Lower leg skin (tissue), 4 donors: ENCODE results near the gene SNF8. TPM values are rescaled to one million over a fixed set of nuclear protein-coding genes. Genes with fewer than 3 reads are reported as not detected.

Source experiments
- DNase-seq, 2 donors: peaks; one replicate each; pipeline ENCODE4 v3.0.0-alpha.2; 2019; ENCODE audit warnings: low spot score in 2 of 2
- H3K4me3 ChIP-seq: fragments of 200-600 bp; sonication (generic); 2 replicates; pipeline ENCODE4 v1.5.1; 2017; ENCODE audit warnings: mild to moderate bottlenecking, low read depth; ENCODE audit not compliant: poor library complexity, severe bottlenecking
- CTCF ChIP-seq, 3 donors: fragments of 450-650 bp; IDR thresholded peaks; one replicate each; pipeline ENCODE4 v1.5.1; 2016; ENCODE audit warnings: antibody characterized with exemption in 3 of 3, mild to moderate bottlenecking in 3 of 3, moderate library complexity in 2 of 3
- POLR2A ChIP-seq, 2 donors: fragments of 450-650 bp; IDR thresholded peaks; one replicate each; pipeline ENCODE4 v1.6.1; 2016 to 2017; ENCODE audit warnings: antibody characterized with exemption in 2 of 2, mild to moderate bottlenecking in 1 of 2, moderate library complexity in 1 of 2
- WGBS, 2 donors: methylation state at CpG; one replicate each; pipeline ENCODE4 v1.1.5; 2018; 5-methylcytosine and 5-hydroxymethylcytosine counted together
- intact Hi-C: fragments of 100-400 bp; cut with DNase I; formaldehyde crosslinking; loops from one replicate; pipeline ENCODE4 v1.15.0; 2023; ENCODE audit warnings: low total_unique reads
- total RNA-seq, 4 donors: library from RNA; depleted of rRNA; stranded (reverse); fragments of >200 nt; gene quantifications; one replicate each; pipeline ENCODE4 v1.1.0, GENCODE V29; 2016

Gene SNF8
- total RNA-seq, 4 donors from 2014 or later = 45.5 to 88.7 (median 80.3) TPM

GRCh38 chr17:48892940-48893645, 51.5 kb downstream of the SNF8 start:
- WGBS, 2 donors = 1 to 2% methylated on average over 24 of the region's 24 CpGs
- TF ChIP-seq CTCF (IDR thresholded peaks at IDR 0.05) (no peak), POLR2A (IDR thresholded peaks at IDR 0.05) (no peak)
- peak overlapping the region; percentile 58 for H3K4me3 ChIP-seq
- intact Hi-C loops = no loop called here
- no peak for DNase-seq

- 92 to 93% methylated on average over 2 of the region's 2 CpGs for WGBS, 2 donors
- no peak for DNase-seq
Measured at GRCh38 chr17:48890086-48890485, 54.6 kb downstream of the SNF8 start.

GRCh38 chr17:48883171-48883570, 61.5 kb downstream of the SNF8 start:
- no peak overlapping the region for H3K4me3 ChIP-seq
- WGBS, 2 donors = 64 to 65% methylated on average over 10 of the region's 10 CpGs
- TF ChIP-seq CTCF (IDR thresholded peaks at IDR 0.05) (no peak), POLR2A (IDR thresholded peaks at IDR 0.05) (no peak)
- intact Hi-C loops = loop anchor here (5.0 kb wide), 2 partner anchors 66 to 166 kb away; partner anchors contain the start of gene TTLL6
- no peak for DNase-seq

More at GRCh38 chr17:48890086-48890485, 54.6 kb downstream of the SNF8 start:
- TF ChIP-seq POLR2A (IDR thresholded peaks at IDR 0.05) (no peak), CTCF (IDR thresholded peaks at IDR 0.05) (no peak)
- intact Hi-C loops = no loop called here
- H3K4me3 ChIP-seq = no peak overlapping the region

GRCh38 chr17:48882272-48882671, 62.4 kb downstream of the SNF8 start:
- intact Hi-C loops = loop anchor here (5.0 kb wide), 2 partner anchors 65 to 165 kb away; partner anchors contain the start of gene TTLL6
- no peak overlapping the region for H3K4me3 ChIP-seq
- no peak for TF ChIP-seq CTCF (IDR thresholded peaks at IDR 0.05)
- TF ChIP-seq POLR2A (IDR thresholded peaks at IDR 0.05) = no peak
- no peak for DNase-seq
- 77 to 87% methylated on average over 2 of the region's 2 CpGs for WGBS, 2 donors

Other genes with a start within 250 kb of the SNF8 start
- not detected for gene PRAC1, start 222.3 kb downstream of the SNF8 start, total RNA-seq
- not detected for gene PRAC2, start 221.7 kb downstream of the SNF8 start, total RNA-seq
- under 1 TPM in 3 of 4 donors, not detected in 1; 0.07 to 0.84 (median 0.08) TPM for gene HOXB13, start 216.1 kb downstream of the SNF8 start, total RNA-seq
- gene TTLL6, start 127.6 kb downstream of the SNF8 start, total RNA-seq = not detected
- 100 to 1,000 TPM in 3 of 4 donors, 10 to 100 TPM in 1; 97.7 to 112 (median 106) TPM for gene CALCOCO2, start 113.8 kb downstream of the SNF8 start, total RNA-seq
- gene ATP5MC1, start 52.1 kb downstream of the SNF8 start, total RNA-seq = 10 to 100 TPM; 58.0 to 94.2 (median 75.3) TPM
- gene UBE2Z, start 36.4 kb downstream of the SNF8 start, total RNA-seq = 10 to 100 TPM; 60.0 to 66.7 (median 64.9) TPM
- gene GIP, start 23.8 kb upstream of the SNF8 start, total RNA-seq = not detected
- gene IGF2BP1, start 52.5 kb upstream of the SNF8 start, total RNA-seq = not detected
- under 1 TPM; 0.04 to 0.98 (median 0.80) TPM for gene B4GALNT2, start 187.9 kb upstream of the SNF8 start, total RNA-seq